Kidney (tissue), 14 donors: ENCODE measurements around the gene DNAJB7. TPM values are rescaled to one million over a fixed set of nuclear protein-coding genes. Genes with fewer than 3 reads are reported as not detected.
A peak's percentile ranks its signal among the peaks of the same experiment; 100 is the strongest.

Experiments
- DNase-seq, 5 donors: peaks; one replicate each; pipeline ENCODE4 v3.0.0-alpha.2; 2013 to 2020
- FAIRE-seq: peaks from 2 replicates; lab custom pipeline; 2012; peaks lifted over from hg19 to GRCh38; lab: Jason Lieb, UNC
- H3K27ac ChIP-seq, 2 donors: one replicate each; pipeline ENCODE4 v1.7.0; 2013; ENCODE audit warnings: low read depth in 2 of 2, low read length in 2 of 2, inconsistent platforms in 1 of 2
- H3K27me3 ChIP-seq: one replicate; pipeline ENCODE4 v1.7.1; 2013; ENCODE audit warnings: low read length, inconsistent platforms; ENCODE audit not compliant: control insufficient read depth, insufficient read depth
- H3K36me3 ChIP-seq, 3 donors: one replicate each; pipeline versions ENCODE4 v1.7.0 to v1.7.1; 2013; ENCODE audit warnings: low read length in 3 of 3, control low read depth in 1 of 3, inconsistent platforms in 1 of 3; ENCODE audit not compliant: insufficient read depth in 3 of 3, control insufficient read depth in 2 of 3
- H3K4me1 ChIP-seq, 3 donors: one replicate each; pipeline versions ENCODE4 v1.7.0 to v1.7.1; 2013; ENCODE audit warnings: low read length in 3 of 3, inconsistent platforms in 1 of 3, low read depth in 1 of 3; ENCODE audit not compliant: control insufficient read depth in 2 of 3, insufficient read depth in 2 of 3
- H3K4me3 ChIP-seq, 3 donors: one replicate each; pipeline versions ENCODE4 v1.7.0 to v1.8.1; 2013; ENCODE audit warnings: low read length in 3 of 3, control low read depth in 1 of 3, inconsistent platforms in 1 of 3
- H3K9ac ChIP-seq, 3 donors: one replicate each; pipeline versions ENCODE4 v1.7.0 to v1.7.1; 2013; ENCODE audit warnings: low read length in 3 of 3, control low read depth in 1 of 3, inconsistent platforms in 1 of 3
- H3K9me3 ChIP-seq, 3 donors: one replicate each; pipeline versions ENCODE4 v1.7.0 to v1.7.1; 2013; ENCODE audit warnings: low read length in 3 of 3, control low read depth in 1 of 3, inconsistent platforms in 1 of 3; ENCODE audit not compliant: control insufficient read depth in 2 of 3, insufficient read depth in 1 of 3
- intact Hi-C: fragments of 100-400 bp; cut with DNase I; formaldehyde crosslinking; loops from one replicate; pipeline ENCODE4 v1.11.1; 2022
- polyA plus RNA-seq: library from polyadenylated mRNA; stranded (reverse); fragments of 350-450 nt; fragmentation: Illumina TruSeq; extraction: RNeasy Lipid Tissue Mini Kit (QIAGEN cat#74804); gene quantifications from one replicate; pipeline ENCODE4 v1.2.3, GENCODE V29; 2014; ENCODE audit warnings: low read depth, low replicate concordance; ENCODE audit not compliant: insufficient read depth
- total RNA-seq: library from RNA; stranded (reverse); fragmentation: NEBNext Ultra II Directional; extraction: Animal tissue kit (Norgen Biotek cat#: 25700); gene quantifications from one replicate; pipeline ENCODE4 v1.2.1, GENCODE V29; 2021
- TF ChIP-seq, protein P1 (sequence below): IDR thresholded peaks from 3 replicates; pipeline ENCODE4 v1.5.1; 2012; ENCODE audit warnings: mild to moderate bottlenecking, moderate library complexity, borderline replicate concordance; ENCODE audit not compliant: insufficient read depth; ENCODE audit errors: extremely low read depth
- donor health status: control.
- donor health status: control.
- donor health status: control.
- donor health status: control.
- donor health status: control.
- donor health status: DM: yes; HTN: yes; CAD: no.
- donor health status: Normal renal cell carcinoma (clear cell type).

Gene DNAJB7
- total and polyA plus RNA-seq, 2 donors from 2014 or later, result not detected

DNA sequence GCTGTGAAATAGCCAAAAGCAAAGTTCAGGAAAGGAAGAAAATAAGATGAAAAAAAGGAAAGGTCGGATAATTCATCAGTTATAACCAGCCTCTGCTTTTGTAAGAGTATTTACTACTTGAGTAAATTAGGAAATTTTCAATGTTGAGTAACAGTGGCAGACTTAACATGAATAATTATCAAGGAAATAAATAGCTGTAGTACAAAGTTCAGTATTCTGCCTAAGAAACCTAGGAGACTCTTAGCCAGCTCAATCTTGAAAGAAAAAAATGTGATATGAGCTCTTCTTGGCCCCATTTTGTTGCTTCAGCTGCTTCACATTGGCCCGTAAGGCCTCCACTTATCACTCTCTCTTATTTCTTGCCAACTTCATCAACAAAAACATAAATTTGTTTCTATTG, 17.0 kb upstream of the DNAJB7 start:
- no peaks in the 10 kb centered on the region for H3K27me3 ChIP-seq
- TF ChIP-seq, protein P1, sequence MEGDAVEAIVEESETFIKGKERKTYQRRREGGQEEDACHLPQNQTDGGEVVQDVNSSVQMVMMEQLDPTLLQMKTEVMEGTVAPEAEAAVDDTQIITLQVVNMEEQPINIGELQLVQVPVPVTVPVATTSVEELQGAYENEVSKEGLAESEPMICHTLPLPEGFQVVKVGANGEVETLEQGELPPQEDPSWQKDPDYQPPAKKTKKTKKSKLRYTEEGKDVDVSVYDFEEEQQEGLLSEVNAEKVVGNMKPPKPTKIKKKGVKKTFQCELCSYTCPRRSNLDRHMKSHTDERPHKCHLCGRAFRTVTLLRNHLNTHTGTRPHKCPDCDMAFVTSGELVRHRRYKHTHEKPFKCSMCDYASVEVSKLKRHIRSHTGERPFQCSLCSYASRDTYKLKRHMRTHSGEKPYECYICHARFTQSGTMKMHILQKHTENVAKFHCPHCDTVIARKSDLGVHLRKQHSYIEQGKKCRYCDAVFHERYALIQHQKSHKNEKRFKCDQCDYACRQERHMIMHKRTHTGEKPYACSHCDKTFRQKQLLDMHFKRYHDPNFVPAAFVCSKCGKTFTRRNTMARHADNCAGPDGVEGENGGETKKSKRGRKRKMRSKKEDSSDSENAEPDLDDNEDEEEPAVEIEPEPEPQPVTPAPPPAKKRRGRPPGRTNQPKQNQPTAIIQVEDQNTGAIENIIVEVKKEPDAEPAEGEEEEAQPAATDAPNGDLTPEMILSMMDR, result no peak
- H3K36me3 ChIP-seq, result peaks cover 0 to 14% (median 11%) of the 10 kb centered on the region in 3 donors
- no peaks in the 10 kb centered on the region for H3K4me1 ChIP-seq
- no peak overlapping the region for H3K27ac ChIP-seq
- DNase-seq (peak in 1 of 5 donors; percentile 5), FAIRE-seq (no peak)
- H3K9me3 ChIP-seq, result no peaks in the 10 kb centered on the region
- no peak overlapping the region for H3K9ac ChIP-seq
- intact Hi-C loops, result no loop called here
- H3K4me3 ChIP-seq, result no peak overlapping the region

DNA sequence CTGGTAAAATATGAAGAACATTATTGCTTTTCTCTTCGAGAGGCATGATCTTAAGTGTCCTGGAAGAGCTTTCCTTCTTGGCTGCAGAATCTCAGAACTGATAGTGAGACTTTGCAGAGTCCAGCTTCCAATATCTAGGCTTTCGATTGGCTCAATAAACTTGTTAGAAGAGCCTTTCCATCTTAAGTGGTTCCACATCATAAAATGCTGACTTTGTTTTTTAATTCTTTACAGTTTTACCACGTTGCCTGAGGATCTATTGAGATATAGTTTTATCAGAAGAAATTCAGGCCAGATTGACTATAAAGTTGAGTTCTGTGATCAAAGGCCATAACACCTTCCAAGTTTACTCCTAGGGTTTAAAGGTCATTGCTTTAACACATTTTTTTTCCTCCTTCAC, 15.6 kb upstream of the DNAJB7 start:
- Histone ChIP-seq H3K4me1 (no peaks in the 10 kb centered on the region), H3K36me3 (peaks cover 0 to 8% (median 7%) of the 10 kb centered on the region in 3 donors), H3K9ac (no peak overlapping the region), H3K9me3 (no peaks in the 10 kb centered on the region), H3K27ac (no peak overlapping the region), H3K4me3 (no peak overlapping the region), H3K27me3 (no peaks in the 10 kb centered on the region)
- FAIRE-seq (no peak), DNase-seq (peak in 1 of 5 donors; percentile 4)
- intact Hi-C loops, result no loop called here
- TF ChIP-seq, protein P1, result no peak

DNA sequence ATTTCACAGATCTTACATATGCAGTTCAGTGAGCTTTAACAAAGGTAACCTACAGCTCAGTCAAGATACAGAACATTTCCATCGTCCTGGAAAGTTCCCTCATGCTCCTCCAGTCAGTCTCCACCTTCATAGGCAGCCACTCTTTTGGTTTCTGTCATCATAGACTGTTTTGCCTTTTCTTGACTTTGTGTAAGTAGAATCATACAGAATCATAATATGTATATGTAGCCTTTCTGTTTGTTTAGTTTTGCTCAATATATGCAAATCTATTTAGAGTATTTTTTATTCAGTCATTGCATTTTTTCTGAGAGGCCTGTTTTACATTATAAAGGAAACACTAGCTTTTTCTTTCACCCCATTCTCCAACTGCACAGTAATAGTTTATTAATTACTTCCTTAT, 15.0 kb upstream of the DNAJB7 start:
- no peaks in the 10 kb centered on the region for H3K4me1 ChIP-seq
- no peak overlapping the region for H3K4me3 ChIP-seq
- no peaks in the 10 kb centered on the region for H3K27me3 ChIP-seq
- no peak overlapping the region for H3K9ac ChIP-seq
- no peak for DNase-seq
- no peak for FAIRE-seq
- H3K9me3 ChIP-seq, result no peaks in the 10 kb centered on the region
- TF ChIP-seq, protein P1, result no peak
- intact Hi-C loops, result no loop called here
- H3K27ac ChIP-seq, result no peak overlapping the region
- H3K36me3 ChIP-seq, result peaks cover 2 to 5% (median 4%) of the 10 kb centered on the region in 3 donors

DNA sequence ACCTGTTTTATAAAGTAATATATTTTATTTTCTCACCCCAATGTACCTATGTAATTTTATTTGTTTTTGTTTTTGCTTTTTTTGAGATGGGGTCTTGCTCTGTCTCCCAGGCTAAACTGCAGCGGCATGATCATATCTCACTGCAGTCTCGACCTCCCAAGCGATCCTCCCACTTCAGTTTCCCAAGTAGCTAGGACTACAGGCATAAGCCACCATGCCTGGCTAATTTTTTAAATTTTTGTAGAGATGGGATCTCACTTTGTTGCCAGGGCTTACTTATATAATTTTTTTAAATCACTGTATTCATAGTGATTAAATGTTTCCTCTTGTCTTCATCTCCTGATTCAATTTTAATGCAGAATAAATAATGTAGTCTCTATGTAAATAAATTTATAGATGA, 13.2 kb upstream of the DNAJB7 start:
- no peak overlapping the region for H3K4me3 ChIP-seq
- no peaks in the 10 kb centered on the region for H3K27me3 ChIP-seq
- no peak overlapping the region for H3K27ac ChIP-seq
- FAIRE-seq, result no peak
- no peak overlapping the region for H3K9ac ChIP-seq
- H3K36me3 ChIP-seq, result peaks cover 2 to 6% (median 2%) of the 10 kb centered on the region in 3 donors
- no peaks in the 10 kb centered on the region for H3K4me1 ChIP-seq
- no peak for DNase-seq
- TF ChIP-seq, protein P1, result no peak
- H3K9me3 ChIP-seq, result no peaks in the 10 kb centered on the region
- intact Hi-C loops, result no loop called here
